CD4-positive, alpha-beta T cell treated with Interleukin-15 for 1 hour (primary cell): Measurements from ENCODE around the gene MYO7B.
"Not testable (repeated sequence)": the region's sequence is repeated elsewhere in the genome, so short reads cannot be mapped to it uniquely, and the experiment has no call there.

Experiments used
- DNase-seq: peaks from one replicate; pipeline ENCODE4 v3.0.0-alpha.2; 2020

MYO7B gene

GRCh38 chr2:127558911-127559310 lies 23.4 kb downstream of the MYO7B start:
- no peak for DNase-seq

- DNase-seq, result no peak
Measured at GRCh38 chr2:127559454-127559853, 24.0 kb downstream of the MYO7B start.

- DNase-seq, result no peak
Measured at GRCh38 chr2:127560201-127560930, 24.9 kb downstream of the MYO7B start.

GRCh38 chr2:127560931-127561280 lies 25.4 kb downstream of the MYO7B start:
- DNase-seq, result no peak

- DNase-seq, result no peak
Measured at GRCh38 chr2:127561371-127561770, 25.9 kb downstream of the MYO7B start.

- DNase-seq, result no peak
Measured at GRCh38 chr2:127562936-127563335, 27.5 kb downstream of the MYO7B start.

GRCh38 chr2:127563458-127564428 lies 28.3 kb downstream of the MYO7B start:
- DNase-seq, result no peak

- DNase-seq, result no peak
Measured at GRCh38 chr2:127564429-127565260, 29.2 kb downstream of the MYO7B start.

GRCh38 chr2:127565261-127566138 lies 30.0 kb downstream of the MYO7B start:
- DNase-seq, result no peak

- DNase-seq, result no peak
Measured at GRCh38 chr2:127566139-127566417, 30.6 kb downstream of the MYO7B start.

- DNase-seq, result no peak
Measured at GRCh38 chr2:127566576-127566975, 31.1 kb downstream of the MYO7B start.

- no peak for DNase-seq
Measured at GRCh38 chr2:127567351-127567854, 31.9 kb downstream of the MYO7B start.

GRCh38 chr2:127568128-127568527 lies 32.6 kb downstream of the MYO7B start:
- DNase-seq, result no peak

- DNase-seq, result no peak
Measured at GRCh38 chr2:127569666-127570065, 34.2 kb downstream of the MYO7B start.

GRCh38 chr2:127570282-127571250 lies 35.1 kb downstream of the MYO7B start:
- no peak for DNase-seq

GRCh38 chr2:127572352-127572751 lies 36.9 kb downstream of the MYO7B start:
- DNase-seq, result not testable (repeated sequence)

- no peak for DNase-seq
Measured at GRCh38 chr2:127572841-127573240, 37.4 kb downstream of the MYO7B start.

GRCh38 chr2:127573298-127573697 lies 37.8 kb downstream of the MYO7B start:
- DNase-seq, result no peak

GRCh38 chr2:127573771-127574170 lies 38.3 kb downstream of the MYO7B start:
- no peak for DNase-seq

GRCh38 chr2:127574656-127575055 lies 39.2 kb downstream of the MYO7B start:
- DNase-seq, result no peak
